HG03571 (cell line): ENCODE data around the gene SLC25A15.

Experiments
- ATAC-seq: cut with Tn5 transposase; IDR thresholded peaks from one replicate; pipeline ENCODE4 v1.9.1; 2021; ENCODE audit not compliant: unreplicated experiment

SLC25A15 gene

GRCh38 chr13:40789275-40790153 lies at the start of gene SLC25A15:
SLC25A15 (plus strand) TSS chr13:40789611; CDS start chr13:40793227, 3,616 bp downstream.
- peak; percentile 77 for ATAC-seq

DNA sequence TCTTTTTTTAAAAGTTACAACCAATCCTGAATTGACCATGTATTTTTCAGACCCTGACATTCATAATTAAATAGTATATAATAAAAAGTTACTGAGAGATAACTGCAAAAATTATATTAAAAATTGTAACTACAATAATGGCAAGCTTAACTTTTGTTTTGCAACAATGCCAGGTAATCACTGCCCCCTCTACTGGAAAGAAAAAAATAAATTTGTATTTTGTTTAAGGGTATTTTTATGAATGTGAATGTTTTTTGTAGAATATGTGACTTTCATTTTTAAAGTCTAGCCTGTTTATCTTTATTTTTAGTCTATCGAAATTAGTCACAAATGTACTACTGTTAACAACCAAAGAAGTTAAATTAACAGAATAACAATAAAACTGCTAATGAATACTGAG lies 40.1 kb upstream of the SLC25A15 start:
- ATAC-seq, result no peak

GRCh38 chr13:40755082-40755700 lies 34.2 kb upstream of the SLC25A15 start:
- ATAC-seq, result no peak

GRCh38 chr13:40756042-40756441 lies 33.4 kb upstream of the SLC25A15 start:
- ATAC-seq, result peak; percentile 68

GRCh38 chr13:40758811-40759210 lies 30.6 kb upstream of the SLC25A15 start:
- ATAC-seq, result no peak

DNA sequence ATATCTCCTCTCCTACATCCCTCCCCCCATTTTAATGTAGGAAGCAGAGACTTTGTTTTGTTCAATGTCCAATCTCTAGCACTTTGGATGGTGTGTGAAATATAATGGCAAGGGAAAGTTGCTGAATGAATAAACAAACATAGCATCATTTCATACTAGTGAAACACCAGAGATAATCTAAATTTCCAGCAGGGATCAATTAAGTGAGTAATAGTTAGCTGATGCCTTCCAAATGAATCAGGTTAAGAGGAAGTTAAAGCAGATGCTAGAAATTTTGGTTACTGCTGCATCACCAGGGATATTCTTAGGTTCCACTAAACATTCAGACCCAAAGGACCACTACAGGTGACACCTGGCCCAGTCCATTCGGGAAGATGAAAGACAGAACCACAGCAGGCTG lies 26.6 kb upstream of the SLC25A15 start:
- ATAC-seq, result no peak

- no peak for ATAC-seq
Observed at GRCh38 chr13:40764587-40765403, 24.6 kb upstream of the SLC25A15 start.

DNA sequence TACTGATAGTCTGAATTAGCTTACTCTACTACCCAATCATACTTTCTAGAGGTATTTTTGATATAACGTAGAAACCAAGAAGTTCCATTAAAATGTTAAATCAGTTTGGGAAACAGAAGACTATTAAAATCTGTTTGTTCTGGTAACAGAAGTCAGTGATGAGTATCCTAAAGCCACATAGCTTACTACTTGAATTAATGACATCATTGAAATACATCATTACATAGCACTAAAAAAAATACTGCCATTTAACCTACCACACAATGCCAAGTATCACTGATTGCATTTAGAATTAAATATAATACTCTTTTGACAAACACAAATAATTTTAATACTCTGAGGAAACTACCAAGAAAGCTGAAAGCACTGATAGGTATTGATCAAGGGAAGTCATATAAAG lies 23.8 kb upstream of the SLC25A15 start:
- no peak for ATAC-seq

- no peak for ATAC-seq
Observed at GRCh38 chr13:40769970-40770369, 19.4 kb upstream of the SLC25A15 start.

GRCh38 chr13:40770609-40770933 lies 18.8 kb upstream of the SLC25A15 start:
- no peak for ATAC-seq

GRCh38 chr13:40770934-40771618 lies 18.3 kb upstream of the SLC25A15 start, which contains the start of gene MRPS31:
MRPS31 (minus strand) TSS chr13:40771190; CDS start chr13:40771136, 54 bp downstream.
- ATAC-seq, result peak; percentile 96

DNA sequence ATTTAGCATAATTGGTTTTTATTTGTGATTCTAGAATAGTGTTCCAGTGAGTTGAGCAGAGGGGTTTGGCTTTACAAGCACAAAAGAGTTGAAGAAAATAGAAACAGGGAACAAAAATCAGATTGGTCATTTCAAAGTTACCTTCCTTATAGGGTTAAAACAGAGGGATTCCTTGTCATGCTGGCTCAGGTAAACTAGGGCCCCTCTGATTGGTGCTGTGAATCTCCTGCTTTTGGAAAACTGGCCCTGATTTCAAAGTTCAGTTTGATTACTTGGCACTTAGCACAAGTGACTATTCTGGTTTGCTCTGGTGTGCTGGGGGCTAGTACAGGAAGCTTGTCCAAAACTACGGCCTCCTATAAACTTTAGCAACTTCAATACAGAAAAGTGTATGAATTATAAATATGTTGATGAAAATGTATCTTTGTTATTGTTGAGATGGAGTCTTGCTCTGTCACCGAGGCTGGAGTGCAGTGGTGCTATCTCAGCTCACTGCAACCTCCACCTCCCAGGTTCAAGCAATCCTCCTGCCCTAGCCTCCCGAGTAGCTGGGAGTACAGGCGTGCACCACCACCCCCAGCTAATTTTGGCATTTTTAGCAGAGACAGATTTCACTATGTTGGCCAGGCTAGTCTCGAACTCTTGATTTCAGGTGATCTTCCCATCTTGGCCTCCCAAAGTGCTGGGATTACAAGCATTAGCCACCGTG lies 16.5 kb upstream of the SLC25A15 start:
- ATAC-seq, result no peak

DNA sequence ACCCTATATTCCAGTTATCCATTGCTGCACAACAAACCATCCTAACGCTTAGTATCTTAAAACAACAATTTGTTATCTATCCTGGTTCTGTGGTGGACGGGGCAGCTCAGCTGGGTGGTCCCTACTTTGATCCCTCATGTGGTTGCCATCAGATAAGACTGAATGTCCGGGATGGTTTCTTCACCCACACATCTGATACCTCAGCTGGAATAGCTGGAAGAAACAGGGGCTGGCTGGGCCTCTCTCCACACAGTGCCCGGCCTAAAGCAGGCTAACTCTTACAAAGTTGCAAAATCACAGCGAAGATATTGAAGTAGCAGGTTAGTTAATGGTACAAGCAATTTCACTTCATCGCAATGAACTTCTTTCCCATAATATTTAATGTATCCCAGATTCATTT lies 14.7 kb upstream of the SLC25A15 start:
- ATAC-seq, result no peak

DNA sequence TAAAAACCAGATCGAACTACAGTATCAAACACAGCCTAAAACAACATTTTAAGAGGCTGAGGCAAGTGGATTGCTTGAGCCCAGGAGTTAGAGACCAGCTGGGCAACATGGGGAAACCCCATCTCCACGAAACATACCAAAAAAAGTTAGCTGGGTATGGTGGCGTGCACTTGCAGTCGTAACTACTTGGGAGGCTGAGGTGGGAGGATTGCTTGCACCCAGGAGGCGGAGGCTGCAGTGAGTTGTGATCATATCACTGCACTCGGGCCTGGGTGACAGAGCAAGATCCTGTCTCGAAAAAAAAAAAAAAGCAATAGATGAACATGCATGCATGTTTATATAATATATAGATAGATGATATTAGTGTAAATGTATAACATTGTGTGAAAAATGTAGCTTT lies 13.2 kb upstream of the SLC25A15 start:
- ATAC-seq, result no peak

GRCh38 chr13:40776681-40777165 lies 12.7 kb upstream of the SLC25A15 start:
- peak; percentile 51 for ATAC-seq

DNA sequence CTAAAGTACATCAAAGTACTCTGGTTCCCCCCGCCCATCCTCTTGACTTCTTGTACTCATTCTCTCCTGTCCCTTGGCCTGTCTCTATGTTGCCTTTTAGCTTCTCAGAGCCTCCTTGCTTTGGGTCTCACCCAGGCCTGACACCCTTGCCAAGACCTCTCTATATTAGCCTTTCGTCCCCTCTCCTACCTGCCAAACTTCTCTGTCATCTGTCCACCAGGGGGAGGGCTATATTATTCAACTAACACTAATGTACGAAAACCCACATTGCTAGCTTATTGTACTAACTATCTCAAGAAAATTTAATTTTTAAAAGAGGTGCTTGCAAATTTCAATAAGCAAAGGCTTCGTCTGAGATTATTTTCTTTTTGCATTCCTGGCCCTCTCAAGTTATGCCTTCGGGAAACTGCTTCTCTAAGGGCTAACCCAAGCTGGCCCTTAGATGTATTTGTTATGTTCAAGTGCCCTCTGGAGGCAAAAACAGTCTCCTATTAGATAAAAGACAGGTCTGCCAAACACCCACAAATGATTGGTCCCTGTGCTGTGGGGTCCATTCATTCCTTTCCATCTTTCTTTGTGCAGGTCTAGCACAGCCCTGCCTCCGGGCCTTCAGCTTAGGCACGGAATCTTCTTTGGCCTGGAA lies 12.1 kb upstream of the SLC25A15 start:
- peak; percentile 76 for ATAC-seq

DNA sequence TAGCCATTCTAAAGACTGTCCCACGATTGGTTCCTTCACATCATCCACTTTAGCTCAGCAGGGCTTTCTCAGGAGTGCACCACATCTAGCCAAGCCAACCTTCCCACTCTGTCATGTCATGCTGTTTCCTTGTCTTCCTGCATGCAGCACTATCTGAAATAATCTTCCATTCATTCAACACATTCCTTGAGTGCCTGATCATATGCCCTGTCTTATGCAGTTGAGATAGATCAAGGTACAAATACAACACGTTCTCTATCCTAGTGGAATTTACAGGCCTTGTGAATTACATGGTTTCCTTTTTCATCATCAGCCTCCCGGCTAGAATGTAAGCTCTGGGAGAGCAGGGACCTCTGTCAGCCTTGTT lies 11.6 kb upstream of the SLC25A15 start:
- ATAC-seq, result no peak

DNA sequence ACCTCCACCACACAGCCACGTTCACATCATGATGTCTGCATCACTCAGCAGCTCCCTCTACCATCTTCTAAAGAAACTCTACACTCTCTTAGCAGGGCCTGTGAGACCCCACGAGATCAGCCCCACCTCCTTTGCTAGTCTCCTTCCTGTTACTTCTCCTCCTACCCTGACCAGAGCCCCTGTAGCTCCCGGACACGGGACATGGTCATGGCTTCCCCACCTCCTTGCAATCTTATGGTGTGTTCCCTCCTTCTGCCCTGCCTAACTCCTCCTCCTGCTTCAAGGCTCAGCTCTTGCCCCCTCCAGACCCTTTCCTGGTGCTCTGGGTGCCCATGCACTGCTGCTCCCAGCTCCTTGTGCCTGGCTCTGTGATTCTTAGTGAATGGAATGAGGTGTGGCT lies 10.4 kb upstream of the SLC25A15 start:
- ATAC-seq, result no peak

- ATAC-seq, result no peak
Observed at GRCh38 chr13:40779796-40780285, 9.6 kb upstream of the SLC25A15 start.
